GM12872 (cell line): ENCODE results near the gene CXCL17.
A peak's percentile ranks its signal among the peaks of the same experiment; 100 is the strongest.

Experiments
- TF ChIP-seq, protein P1 (sequence below): IDR thresholded peaks from 3 replicates; pipeline ENCODE4 v1.5.1; 2011; ENCODE audit warnings: low read depth, mild to moderate bottlenecking, low read length, moderate library complexity; ENCODE audit not compliant: insufficient read depth

Gene CXCL17

DNA sequence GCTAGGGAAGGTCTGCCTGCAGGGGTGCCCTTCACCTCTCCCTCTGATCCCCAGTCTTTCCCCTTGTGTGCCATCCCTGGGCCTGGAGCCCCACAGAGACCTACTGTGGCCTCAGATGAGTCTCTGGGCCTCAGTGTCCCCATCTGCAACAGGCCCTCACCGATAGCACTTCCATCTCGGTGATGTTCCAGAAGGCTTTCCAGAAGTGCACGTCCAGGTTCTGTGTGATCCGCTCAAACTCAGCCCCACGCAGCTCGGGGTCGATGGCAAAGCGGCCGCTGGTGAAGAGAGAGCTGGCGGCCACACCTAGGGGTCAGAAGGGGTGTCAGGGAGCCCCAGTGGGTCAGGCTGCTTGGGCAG, 35.0 kb downstream of the CXCL17 start:
- TF ChIP-seq, protein P1, sequence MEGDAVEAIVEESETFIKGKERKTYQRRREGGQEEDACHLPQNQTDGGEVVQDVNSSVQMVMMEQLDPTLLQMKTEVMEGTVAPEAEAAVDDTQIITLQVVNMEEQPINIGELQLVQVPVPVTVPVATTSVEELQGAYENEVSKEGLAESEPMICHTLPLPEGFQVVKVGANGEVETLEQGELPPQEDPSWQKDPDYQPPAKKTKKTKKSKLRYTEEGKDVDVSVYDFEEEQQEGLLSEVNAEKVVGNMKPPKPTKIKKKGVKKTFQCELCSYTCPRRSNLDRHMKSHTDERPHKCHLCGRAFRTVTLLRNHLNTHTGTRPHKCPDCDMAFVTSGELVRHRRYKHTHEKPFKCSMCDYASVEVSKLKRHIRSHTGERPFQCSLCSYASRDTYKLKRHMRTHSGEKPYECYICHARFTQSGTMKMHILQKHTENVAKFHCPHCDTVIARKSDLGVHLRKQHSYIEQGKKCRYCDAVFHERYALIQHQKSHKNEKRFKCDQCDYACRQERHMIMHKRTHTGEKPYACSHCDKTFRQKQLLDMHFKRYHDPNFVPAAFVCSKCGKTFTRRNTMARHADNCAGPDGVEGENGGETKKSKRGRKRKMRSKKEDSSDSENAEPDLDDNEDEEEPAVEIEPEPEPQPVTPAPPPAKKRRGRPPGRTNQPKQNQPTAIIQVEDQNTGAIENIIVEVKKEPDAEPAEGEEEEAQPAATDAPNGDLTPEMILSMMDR: no peak

DNA sequence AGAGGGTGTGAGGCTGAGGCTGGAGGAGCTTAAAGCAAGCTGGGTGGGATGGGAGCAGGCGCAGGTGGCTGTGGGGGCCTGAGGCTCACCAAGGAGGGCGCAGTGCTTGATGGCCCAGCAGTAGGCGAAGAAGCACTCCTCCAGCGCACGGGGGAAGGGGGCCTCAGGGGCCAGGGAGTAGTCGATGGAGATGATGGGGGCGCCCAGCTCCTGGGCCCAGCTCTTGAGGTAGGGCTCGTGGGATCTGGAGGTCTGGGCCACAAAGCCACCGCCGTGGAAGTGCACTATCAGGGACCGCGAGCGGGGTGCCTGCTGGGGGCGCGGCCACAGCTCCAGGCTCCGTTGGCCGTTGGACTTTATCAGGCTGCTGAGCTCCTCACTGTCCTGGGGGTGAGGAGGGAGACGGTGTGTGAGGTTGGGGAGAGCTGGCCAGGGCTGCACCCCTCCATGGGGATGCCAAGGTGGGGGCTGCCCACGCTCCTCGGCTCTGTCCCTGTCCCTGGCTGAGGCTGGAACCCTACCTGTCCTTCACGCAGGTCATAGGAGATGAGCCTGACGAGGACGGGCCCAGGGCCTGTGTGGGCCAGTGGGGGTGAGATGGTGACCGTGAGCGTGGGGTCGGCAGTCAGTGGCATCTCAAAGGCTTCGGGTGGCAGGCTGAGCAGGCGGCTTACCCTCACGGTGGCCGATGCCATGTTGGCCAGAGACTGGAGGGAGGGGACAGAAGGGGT, 35.5 kb downstream of the CXCL17 start:
- TF ChIP-seq, protein P1: no peak

DNA sequence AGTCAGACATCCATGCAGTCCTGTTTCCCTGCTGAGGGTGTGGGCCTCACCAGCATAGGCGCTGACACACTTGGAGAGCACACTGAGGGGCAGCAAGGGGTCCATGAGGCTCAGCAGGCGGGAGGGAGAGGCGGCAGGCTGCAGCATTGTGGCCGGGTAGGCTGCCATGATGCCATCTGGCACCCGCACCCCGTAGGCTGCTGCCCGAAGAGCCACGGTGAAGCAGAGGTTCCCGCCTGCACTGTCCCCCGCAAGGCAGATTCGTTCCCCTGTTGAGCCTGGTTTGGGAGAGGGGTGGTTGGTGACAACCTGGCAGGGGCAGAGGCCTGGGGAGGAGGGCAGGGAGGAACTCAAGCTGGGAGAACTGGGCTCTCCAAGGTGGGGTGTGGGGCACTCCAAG, 36.6 kb downstream of the CXCL17 start:
- TF ChIP-seq, protein P1: no peak

DNA sequence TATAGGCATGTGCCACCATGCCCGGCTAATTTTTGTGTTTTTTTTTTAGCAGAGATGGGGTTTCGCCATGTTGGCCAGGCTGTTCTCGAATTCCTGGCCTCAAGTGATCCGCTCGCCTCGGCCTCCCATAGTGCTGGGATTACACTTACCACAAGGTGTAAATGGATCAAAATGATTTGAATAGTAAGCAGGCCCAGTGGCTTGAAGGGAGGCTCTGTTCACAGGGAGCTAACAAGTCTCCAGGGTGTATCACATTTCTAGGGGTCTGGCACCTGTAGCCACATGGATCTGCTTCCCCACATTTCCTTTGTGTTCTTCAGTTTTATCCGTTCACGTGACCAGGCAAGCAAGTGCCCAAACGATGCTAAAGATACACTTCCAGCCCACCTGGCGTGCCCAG, 39.2 kb downstream of the CXCL17 start:
- TF ChIP-seq, protein P1: no peak

DNA sequence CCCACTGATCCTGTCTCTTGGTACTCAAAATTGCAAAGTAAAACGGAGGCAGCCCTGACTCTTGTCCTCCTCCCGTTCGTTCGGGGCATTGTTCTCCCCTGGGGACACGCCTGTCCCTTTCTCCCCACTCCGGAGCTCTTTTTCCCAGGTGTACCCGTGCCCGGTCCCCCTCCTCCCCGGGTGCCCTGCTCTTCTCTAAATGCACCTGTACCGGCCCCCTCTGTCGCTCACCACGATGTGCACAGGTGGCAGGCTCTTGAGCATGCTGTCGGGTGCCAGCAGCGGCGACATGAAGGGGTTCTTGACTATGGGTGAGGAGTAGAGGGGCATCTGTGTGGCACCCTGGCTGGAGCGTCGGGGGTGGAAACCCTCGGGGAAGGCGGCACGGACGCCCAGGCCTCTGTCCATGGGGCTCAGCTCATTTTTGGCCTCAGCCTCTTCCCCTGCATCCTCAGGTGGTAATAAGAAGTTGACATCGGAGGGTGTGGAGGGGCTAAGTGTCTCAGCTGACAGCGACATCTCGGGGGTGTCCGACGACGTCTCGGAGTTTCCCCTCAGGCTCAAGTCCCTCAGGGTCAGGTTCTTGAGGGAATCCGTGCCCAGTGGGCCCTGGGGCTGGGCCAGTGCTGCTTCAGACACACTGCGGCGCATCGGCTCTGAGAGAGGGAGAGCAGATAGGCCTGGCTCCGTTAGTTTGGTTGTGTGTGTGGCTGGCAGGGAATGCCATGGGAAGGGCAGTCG, 40.2 kb downstream of the CXCL17 start:
- TF ChIP-seq, protein P1: no peak

DNA sequence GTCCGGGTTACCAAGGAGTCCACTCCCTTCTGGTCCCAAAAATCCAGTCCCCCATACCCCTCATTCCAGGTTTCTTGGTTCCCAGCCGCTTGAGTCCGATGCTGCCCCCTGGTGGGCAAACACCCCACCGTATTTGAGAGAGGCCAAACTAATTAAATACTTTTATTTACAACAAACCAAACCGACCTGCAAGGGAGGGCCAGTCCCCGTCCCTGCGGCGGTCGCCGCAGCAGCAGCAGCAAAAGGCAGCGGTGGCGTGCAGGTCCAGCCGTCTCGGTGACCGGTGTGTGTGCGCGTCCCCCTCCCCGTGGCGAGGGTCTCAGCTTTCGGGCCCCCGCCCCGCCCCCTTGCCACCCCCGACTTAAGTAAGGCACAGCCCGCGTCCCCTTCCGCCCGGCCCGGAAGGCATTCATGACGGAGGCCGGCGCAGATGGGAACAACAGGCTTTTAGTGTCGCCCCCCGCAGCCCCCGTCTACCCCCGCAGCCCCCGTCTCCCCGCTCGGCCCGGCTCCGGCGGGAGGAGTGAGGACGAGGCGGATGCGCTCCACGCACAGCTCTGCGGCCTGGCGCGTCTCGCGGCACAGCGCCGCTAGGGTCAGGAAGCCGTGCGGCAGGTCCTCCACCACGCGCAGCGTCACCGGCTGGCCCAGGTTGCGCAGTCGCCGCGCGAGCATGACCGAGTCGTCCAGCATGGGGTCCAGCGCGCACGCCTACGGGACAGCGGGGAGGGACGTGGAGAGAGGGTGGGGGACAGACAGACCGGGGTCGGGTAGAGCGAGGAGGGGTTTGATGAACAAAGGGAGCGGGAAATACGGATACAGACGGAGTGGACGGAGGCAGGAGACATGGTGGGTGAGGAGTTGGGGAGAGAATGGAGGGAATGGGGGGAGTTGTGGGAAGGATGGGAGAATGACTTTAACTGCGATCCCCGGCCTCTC, 41.1 kb downstream of the CXCL17 start:
- TF ChIP-seq, protein P1: peak; percentile 80

DNA sequence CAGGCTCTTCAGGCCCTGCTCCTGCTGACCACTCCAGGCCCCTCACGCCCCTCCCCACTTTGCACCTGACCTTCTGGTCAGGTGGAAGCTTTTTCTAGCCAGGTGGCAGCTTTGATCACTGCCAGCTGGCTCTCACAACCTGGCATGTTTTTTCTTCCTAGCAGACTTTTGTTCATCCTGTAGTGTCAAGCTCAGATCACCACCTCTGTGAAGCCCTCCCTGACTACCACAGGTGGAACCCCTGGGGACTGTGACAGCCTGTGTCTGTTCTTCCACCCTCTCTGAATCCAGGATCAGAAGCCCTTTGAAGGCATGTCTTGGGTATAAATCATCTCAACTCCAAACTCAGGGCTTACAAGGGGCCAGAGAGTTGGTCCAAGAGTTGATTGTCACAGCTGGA, 42.3 kb downstream of the CXCL17 start:
- TF ChIP-seq, protein P1: no peak
